Testis (tissue), 3 donors: ENCODE data around the gene GTPBP1. TPM values are rescaled to one million over a fixed set of nuclear protein-coding genes. Genes with fewer than 3 reads are reported as not detected.

Experiments
- DNase-seq: peaks from one replicate; pipeline ENCODE4 v3.0.0-alpha.2; 2019
- H3K27ac ChIP-seq, 2 donors: fragments of 200-600 bp; sonication (generic); one replicate each; pipeline ENCODE4 v1.5.1; 2019
- H3K27me3 ChIP-seq: fragments of 200-600 bp; sonication (generic); one replicate; pipeline ENCODE4 v1.5.1; 2019
- H3K36me3 ChIP-seq: fragments of 200-600 bp; sonication (generic); one replicate; pipeline ENCODE4 v1.5.1; 2017; ENCODE audit warnings: low read depth; ENCODE audit errors: missing control alignments
- H3K4me1 ChIP-seq: fragments of 200-600 bp; sonication (generic); one replicate; pipeline ENCODE4 v1.5.1; 2019
- H3K4me3 ChIP-seq, 2 donors: fragments of 200-600 bp; sonication (generic); one replicate each; pipeline ENCODE4 v1.5.1; 2017 to 2019
- H3K9me3 ChIP-seq: fragments of 200-600 bp; sonication (generic); one replicate; pipeline ENCODE4 v1.5.1; 2017
- POLR2A ChIP-seq: fragments of 450-650 bp; IDR thresholded peaks from one replicate; pipeline ENCODE4 v1.6.1; 2017; ENCODE audit warnings: antibody characterized with exemption, mild to moderate bottlenecking, moderate library complexity
- WGBS, 2 donors: methylation state at CpG; one replicate each; pipeline ENCODE4 v1.1.5; 2018; 5-methylcytosine and 5-hydroxymethylcytosine counted together
- intact Hi-C: fragments of 100-400 bp; cut with DNase I; formaldehyde crosslinking; loops from one replicate; pipeline ENCODE4 v1.15.1; 2023; ENCODE audit warnings: low total_unique reads
- polyA plus RNA-seq: library from polyadenylated mRNA; stranded (reverse); fragments of 350-450 nt; fragmentation: Illumina TruSeq; extraction: RNeasy Lipid Tissue Mini Kit (QIAGEN cat#74804); gene quantifications from one replicate; pipeline ENCODE4 v1.2.3, GENCODE V29; 2014; ENCODE audit warnings: low read depth, low replicate concordance; ENCODE audit not compliant: insufficient read depth
- total RNA-seq, 2 donors: library from RNA; depleted of rRNA; stranded (reverse); fragments of >200 nt; gene quantifications; one replicate each; pipeline ENCODE4 v1.2.3, GENCODE V29; 2016
- TF ChIP-seq, protein P1 (sequence below), 3 experiments: fragments of 450-650 bp in 2 of 3; fragments of 200-600 bp in 1 of 3; sonication (generic) in 1 of 3; IDR thresholded peaks; one replicate each; pipeline ENCODE4 v1.5.1; 2016 to 2019; ENCODE audit warnings: antibody characterized with exemption in 3 of 3, mild to moderate bottlenecking in 2 of 3, moderate library complexity in 1 of 3

Gene GTPBP1
- total and polyA plus RNA-seq, 3 donors from 2014 or later: 53.1 to 89.8 (median 81.5) TPM

DNA sequence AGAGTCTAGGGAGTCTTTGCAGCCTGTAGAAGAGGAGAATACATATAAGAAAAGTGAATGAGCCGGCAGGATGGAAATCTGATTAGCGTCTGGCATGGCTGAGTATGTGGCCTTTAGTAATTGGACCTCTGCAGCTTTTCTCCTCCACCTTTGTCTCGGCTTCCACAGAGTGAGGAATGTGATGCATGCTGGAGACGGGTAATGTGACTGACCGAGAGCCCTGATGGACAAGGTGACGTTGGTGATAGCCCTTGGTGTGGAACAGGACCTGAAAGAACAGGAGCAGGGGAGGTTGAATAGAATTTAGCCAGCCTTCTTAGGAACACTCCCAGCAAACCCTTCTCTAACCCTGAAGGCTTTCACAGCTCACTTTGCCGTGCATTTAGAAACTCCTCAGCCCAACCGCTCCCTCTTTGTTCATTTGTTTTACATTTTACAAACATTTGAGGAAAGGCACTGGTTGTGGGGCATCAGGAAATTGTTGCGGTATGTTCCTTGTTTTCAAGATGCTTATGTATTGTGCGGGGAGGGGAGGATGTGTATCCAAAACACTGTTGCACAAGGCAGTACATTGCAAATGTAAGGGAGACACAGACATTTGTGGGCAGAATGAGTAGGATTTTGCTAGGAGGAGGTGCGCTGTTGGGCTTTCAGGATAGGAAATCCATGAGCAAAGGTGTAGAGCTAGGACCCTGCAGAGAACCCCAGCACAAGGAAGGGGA, 6.9 kb downstream of the GTPBP1 start:
- H3K4me3 ChIP-seq: no peak overlapping the region
- no peaks in the 10 kb centered on the region for H3K9me3 ChIP-seq
- intact Hi-C loops: no loop called here
- TF ChIP-seq, protein P1, sequence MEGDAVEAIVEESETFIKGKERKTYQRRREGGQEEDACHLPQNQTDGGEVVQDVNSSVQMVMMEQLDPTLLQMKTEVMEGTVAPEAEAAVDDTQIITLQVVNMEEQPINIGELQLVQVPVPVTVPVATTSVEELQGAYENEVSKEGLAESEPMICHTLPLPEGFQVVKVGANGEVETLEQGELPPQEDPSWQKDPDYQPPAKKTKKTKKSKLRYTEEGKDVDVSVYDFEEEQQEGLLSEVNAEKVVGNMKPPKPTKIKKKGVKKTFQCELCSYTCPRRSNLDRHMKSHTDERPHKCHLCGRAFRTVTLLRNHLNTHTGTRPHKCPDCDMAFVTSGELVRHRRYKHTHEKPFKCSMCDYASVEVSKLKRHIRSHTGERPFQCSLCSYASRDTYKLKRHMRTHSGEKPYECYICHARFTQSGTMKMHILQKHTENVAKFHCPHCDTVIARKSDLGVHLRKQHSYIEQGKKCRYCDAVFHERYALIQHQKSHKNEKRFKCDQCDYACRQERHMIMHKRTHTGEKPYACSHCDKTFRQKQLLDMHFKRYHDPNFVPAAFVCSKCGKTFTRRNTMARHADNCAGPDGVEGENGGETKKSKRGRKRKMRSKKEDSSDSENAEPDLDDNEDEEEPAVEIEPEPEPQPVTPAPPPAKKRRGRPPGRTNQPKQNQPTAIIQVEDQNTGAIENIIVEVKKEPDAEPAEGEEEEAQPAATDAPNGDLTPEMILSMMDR (IDR thresholded peaks at IDR 0.05): no peak
- no peak for TF ChIP-seq POLR2A
- no peaks in the 10 kb centered on the region for H3K36me3 ChIP-seq
- H3K27ac ChIP-seq: no peak overlapping the region
- peaks cover 36% of the 10 kb centered on the region for H3K4me1 ChIP-seq
- H3K27me3 ChIP-seq: no peaks in the 10 kb centered on the region
- DNase-seq: no peak
- 81 to 84% methylated on average over 11 of the region's 11 CpGs for WGBS, 2 donors

DNA sequence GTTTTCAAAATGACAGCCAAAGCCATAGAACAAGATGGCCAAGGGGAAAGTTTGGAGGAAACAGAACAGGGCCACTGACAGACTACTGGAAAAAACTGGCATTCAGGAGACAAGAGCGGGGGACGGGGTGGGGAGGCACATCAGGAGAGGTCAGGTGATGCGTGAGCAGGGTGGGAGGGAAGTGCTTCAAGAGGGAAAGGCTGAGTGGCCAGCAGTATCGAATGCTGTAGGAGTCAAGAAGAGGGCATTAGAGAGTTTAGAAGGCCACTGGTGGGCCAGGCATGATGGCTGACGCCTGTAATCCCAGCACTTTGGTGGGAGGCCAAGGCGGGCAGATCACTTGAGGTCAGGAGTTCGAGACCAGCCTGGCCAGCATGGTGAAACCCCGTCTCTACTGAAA, 8.2 kb downstream of the GTPBP1 start:
- no peak for DNase-seq
- intact Hi-C loops: no loop called here
- Histone ChIP-seq H3K4me1 (peaks cover 32% of the 10 kb centered on the region), H3K4me3 (no peak overlapping the region), H3K27me3 (no peaks in the 10 kb centered on the region), H3K36me3 (no peaks in the 10 kb centered on the region), H3K27ac (no peak overlapping the region), H3K9me3 (no peaks in the 10 kb centered on the region)
- TF ChIP-seq POLR2A: no peak
- TF ChIP-seq, protein P1 (IDR thresholded peaks at IDR 0.05): no peak
- WGBS, 2 donors: 85 to 89% methylated on average over 8 of the region's 8 CpGs

DNA sequence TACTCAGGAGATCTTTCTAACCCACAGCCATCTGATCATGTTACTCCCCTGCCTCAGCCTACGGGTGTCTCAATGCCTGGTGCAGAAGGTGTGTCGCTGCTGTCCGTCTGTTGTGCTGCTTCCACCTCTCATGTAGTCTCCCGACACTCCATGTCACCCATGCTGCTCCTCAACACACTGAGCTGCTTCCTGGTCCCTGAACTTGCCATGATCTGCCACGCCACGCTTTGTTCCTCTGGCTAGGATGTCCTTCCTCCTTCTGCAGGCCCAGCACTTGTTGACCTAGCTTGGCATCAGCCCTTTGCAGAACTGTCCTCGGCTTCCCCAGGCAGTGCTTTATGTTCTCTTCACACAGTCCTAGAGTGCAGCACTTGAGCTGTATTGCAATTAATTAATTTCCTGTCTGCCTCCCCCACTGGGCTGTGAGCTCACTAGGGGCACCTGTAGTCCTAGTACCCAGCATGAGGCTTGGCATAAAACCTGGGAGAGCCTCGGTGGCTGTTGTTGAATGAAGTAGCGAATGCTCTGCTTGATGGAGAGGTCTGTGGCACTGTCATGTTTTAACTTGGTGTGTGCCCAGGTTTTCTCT, 9.5 kb downstream of the GTPBP1 start:
- Histone ChIP-seq H3K27ac (peak overlapping the region in 1 of 2 donors; percentile 20), H3K4me1 (peaks cover 32% of the 10 kb centered on the region), H3K27me3 (no peaks in the 10 kb centered on the region), H3K9me3 (no peaks in the 10 kb centered on the region), H3K4me3 (no peak overlapping the region), H3K36me3 (no peaks in the 10 kb centered on the region)
- intact Hi-C loops: no loop called here
- 57 to 73% methylated on average over 8 to 9 of the region's 9 CpGs for WGBS, 2 donors
- DNase-seq: no peak
- no peak for TF ChIP-seq POLR2A
- TF ChIP-seq, protein P1 (IDR thresholded peaks at IDR 0.05): no peak

DNA sequence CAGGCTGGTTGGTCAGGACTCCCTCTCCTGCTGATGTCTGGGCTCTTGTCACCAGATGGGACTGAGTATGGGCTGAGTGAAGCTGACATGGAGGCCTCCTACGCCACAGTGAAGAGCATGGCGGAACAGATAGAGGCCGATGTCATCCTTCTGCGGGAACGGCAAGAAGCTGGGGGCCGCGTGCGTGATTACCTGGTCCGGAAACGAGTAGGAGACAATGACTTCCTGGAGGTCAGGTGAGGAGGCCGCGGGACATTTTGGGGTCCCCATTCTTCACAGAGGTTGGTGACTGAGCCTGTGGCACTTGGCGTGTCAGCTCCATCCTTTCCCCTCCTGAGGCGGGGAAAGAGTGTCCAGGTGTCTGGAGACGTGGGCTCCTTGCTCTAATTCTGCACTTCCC, 10.1 kb downstream of the GTPBP1 start:
- Histone ChIP-seq H3K4me1 (peaks cover 32% of the 10 kb centered on the region), H3K27me3 (no peaks in the 10 kb centered on the region), H3K9me3 (no peaks in the 10 kb centered on the region), H3K36me3 (no peaks in the 10 kb centered on the region), H3K27ac (peak overlapping the region; percentile 20 to 25), H3K4me3 (no peak overlapping the region)
- DNase-seq: no peak
- WGBS, 2 donors: 89 to 94% methylated on average over 13 to 15 of the region's 15 CpGs
- no peak for TF ChIP-seq POLR2A
- TF ChIP-seq, protein P1 (IDR thresholded peaks at IDR 0.05): no peak
- intact Hi-C loops: no loop called here

DNA sequence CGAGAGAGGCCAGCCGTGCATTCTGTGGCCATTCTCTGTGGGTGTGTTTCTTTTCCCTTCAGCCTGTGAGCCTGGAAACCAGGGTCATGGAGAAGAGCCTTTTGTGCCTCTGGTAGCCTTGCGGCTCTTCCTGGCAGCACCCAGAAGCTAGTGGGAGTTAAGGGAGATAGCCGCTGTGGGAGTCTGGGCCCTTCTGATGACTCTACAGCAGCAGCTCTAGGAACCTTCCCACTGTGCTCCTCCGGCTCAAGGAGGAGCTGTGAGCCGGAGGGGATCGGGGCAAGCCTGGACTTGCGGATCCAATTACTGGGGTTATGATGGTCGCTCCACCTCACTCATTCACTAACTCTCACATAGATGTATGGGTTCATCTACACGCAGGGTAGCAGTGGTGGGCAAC, 10.5 kb downstream of the GTPBP1 start:
- no peaks in the 10 kb centered on the region for H3K27me3 ChIP-seq
- intact Hi-C loops: no loop called here
- TF ChIP-seq POLR2A: no peak
- TF ChIP-seq, protein P1 (IDR thresholded peaks at IDR 0.05): no peak
- DNase-seq: peak; percentile 76
- no peak overlapping the region for H3K27ac ChIP-seq
- WGBS, 2 donors: 67 to 84% methylated on average over 10 of the region's 10 CpGs
- no peak overlapping the region for H3K4me3 ChIP-seq
- no peaks in the 10 kb centered on the region for H3K36me3 ChIP-seq
- H3K9me3 ChIP-seq: no peaks in the 10 kb centered on the region
- H3K4me1 ChIP-seq: peaks cover 32% of the 10 kb centered on the region
